ENCODE data around the gene ZNF274. TPM values are rescaled to one million over a fixed set of nuclear protein-coding genes. Genes with fewer than 3 reads are reported as not detected.

Gene ZNF274
- total and polyA plus RNA-seq, 2 experiments from 2014 or later = 19.9 to 31.2 TPM

GRCh38 chr19:58166268-58166667 is 16.6 kb upstream of the ZNF274 start:
- peaks cover 88% of the 10 kb centered on the region for H3K9me3 Mint-ChIP-seq
- no peaks in the 10 kb centered on the region for H3K9me2 ChIP-seq (ENCODE audit: insufficient read depth)
- H3K4me2 ChIP-seq = no peak overlapping the region
- no peak overlapping the region for H3K4me3 Mint-ChIP-seq
- H3K79me2 ChIP-seq (replicated peaks; ENCODE audit: insufficient read depth) = no peaks in the 10 kb centered on the region
- no peak for TF ChIP-seq ETS1 (IDR thresholded peaks at IDR 0.05)
- TF ChIP-seq REST (IDR thresholded peaks at IDR 0.05; ENCODE audit: unreplicated experiment) = no peak
- TF ChIP-seq CREB1 (CRISPR knock-in tag; IDR thresholded peaks at IDR 0.05; ENCODE audit: low read depth) = no peak
- TF ChIP-seq JUNB (IDR thresholded peaks at IDR 0.05; ENCODE audit: unreplicated experiment) = no peak
- no peak overlapping the region for H3K27ac Mint-ChIP-seq
- H3K27me3 ChIP-seq (ENCODE audit: insufficient read depth) = no peaks in the 10 kb centered on the region
- H3K4me1 ChIP-seq (ENCODE audit: insufficient read depth) = no peaks in the 10 kb centered on the region
- H2AFZ ChIP-seq = no peak overlapping the region
- H3F3A ChIP-seq (replicated peaks; ENCODE audit: low read depth) = no peaks in the 10 kb centered on the region
- ATAC-seq (no peak), DNase-seq (ENCODE audit: low spot score) (no peak)
- H3K27me3 Mint-ChIP-seq (ENCODE audit: insufficient read depth, low read depth, poor library complexity) = peaks cover 9% of the 10 kb centered on the region
- peaks cover 40% of the 10 kb centered on the region for H3K36me3 Mint-ChIP-seq (ENCODE audit: low read depth)
- H3K27ac ChIP-seq (ENCODE audit: low read depth) = no peak overlapping the region
- no peaks in the 10 kb centered on the region for H4K20me1 ChIP-seq (replicated peaks; ENCODE audit: insufficient read depth)
- no peak overlapping the region for H3K4me3 ChIP-seq
- H3K36me3 ChIP-seq (ENCODE audit: insufficient read depth) = 0 out of 2 replicates have a peak, but pooled peaks cover 3% of the 10 kb centered on the region
- no peaks in the 10 kb centered on the region; the same call in 2 of the 3 replicates for H3K4me1 Mint-ChIP-seq

GRCh38 chr19:58166708-58167280 is 16.1 kb upstream of the ZNF274 start:
- no peaks in the 10 kb centered on the region for H3K9me2 ChIP-seq (ENCODE audit: insufficient read depth)
- Mint-ChIP-seq H3K9me3 (peaks cover 89% of the 10 kb centered on the region), H3K4me3 (no peak overlapping the region), H3K27ac (no peak overlapping the region), H3K36me3 (ENCODE audit: low read depth) (peaks cover 39% of the 10 kb centered on the region), H3K27me3 (ENCODE audit: insufficient read depth, low read depth, poor library complexity) (peaks cover 9% of the 10 kb centered on the region), H3K4me1 (no peaks in the 10 kb centered on the region; the same call in 2 of the 3 replicates)
- no peak overlapping the region for H3K27ac ChIP-seq (ENCODE audit: low read depth)
- H3K79me2 ChIP-seq (replicated peaks; ENCODE audit: insufficient read depth) = no peaks in the 10 kb centered on the region
- H3K36me3 ChIP-seq (ENCODE audit: insufficient read depth) = 0 out of 2 replicates have a peak, but pooled peaks cover 3% of the 10 kb centered on the region
- H3K4me3 ChIP-seq = no peak overlapping the region
- no peaks in the 10 kb centered on the region for H4K20me1 ChIP-seq (replicated peaks; ENCODE audit: insufficient read depth)
- H2AFZ ChIP-seq = no peak overlapping the region
- DNase-seq (ENCODE audit: low spot score) (no peak), ATAC-seq (no peak)
- H3K4me2 ChIP-seq = no peak overlapping the region
- H3F3A ChIP-seq (replicated peaks; ENCODE audit: low read depth) = no peaks in the 10 kb centered on the region
- H3K4me1 ChIP-seq (ENCODE audit: insufficient read depth) = no peaks in the 10 kb centered on the region
- H3K27me3 ChIP-seq (ENCODE audit: insufficient read depth) = no peaks in the 10 kb centered on the region
- TF ChIP-seq CTCF (conservative IDR thresholded peaks at IDR 0.05; ENCODE audit: low read depth in 2 of 2) (no peak), ZNF331 (CRISPR knock-in tag; IDR thresholded peaks at IDR 0.05; ENCODE audit: low read depth) (no peak), EZH2 (IDR thresholded peaks at IDR 0.05; ENCODE audit: low read depth, unreplicated experiment) (no peak), EZH2phosphoT487 (IDR thresholded peaks at IDR 0.05; ENCODE audit: unreplicated experiment) (no peak), ETS1 (IDR thresholded peaks at IDR 0.05) (no peak), ZNF114 (CRISPR knock-in tag; IDR thresholded peaks at IDR 0.05) (no peak), REST (IDR thresholded peaks at IDR 0.05; ENCODE audit: unreplicated experiment) (no peak), CREB1 (CRISPR knock-in tag; IDR thresholded peaks at IDR 0.05; ENCODE audit: low read depth) (no peak), STAT1 (IDR thresholded peaks at IDR 0.05; ENCODE audit: unreplicated experiment) (no peak), POLR2AphosphoS5 (IDR thresholded peaks at IDR 0.05; ENCODE audit: low read depth) (no peak), JUNB (IDR thresholded peaks at IDR 0.05; ENCODE audit: unreplicated experiment) (no peak), NANOG (IDR thresholded peaks at IDR 0.05; ENCODE audit: borderline replicate concordance) (no peak)
